Lung (tissue), 16 donors: ENCODE measurements around the gene MRPL17. TPM values are rescaled to one million over a fixed set of nuclear protein-coding genes. Genes with fewer than 3 reads are reported as not detected.

Experiments
- ATAC-seq: fragments of 200-7000 bp; cut with Tn5 transposase; one replicate; pipeline ENCODE4 v1.9.1; 2020; ENCODE audit warnings: moderate number of reproducible peaks; ENCODE audit not compliant: insufficient read depth, low FRiP score
- DNase-seq, 3 donors: peaks; one replicate each; pipeline ENCODE4 v3.0.0-alpha.2; 2013 to 2017
- H3K27ac ChIP-seq, 2 donors: one replicate each; pipeline ENCODE4 v1.5.1; 2013; ENCODE audit warnings: mild to moderate bottlenecking in 2 of 2, moderate library complexity in 2 of 2, control low read depth in 1 of 2, inconsistent platforms in 1 of 2, low read depth in 1 of 2, low read length in 1 of 2
- H3K27me3 ChIP-seq, 3 donors: one replicate each; pipeline ENCODE4 v1.5.1; 2013; ENCODE audit warnings: low read length in 2 of 3; ENCODE audit not compliant: control insufficient read depth in 3 of 3, insufficient read depth in 3 of 3
- H3K36me3 ChIP-seq, 4 donors: one replicate each; pipeline ENCODE4 v1.5.1; 2013; ENCODE audit warnings: low read length in 4 of 4, mild to moderate bottlenecking in 1 of 4, moderate library complexity in 1 of 4; ENCODE audit not compliant: control insufficient read depth in 4 of 4, insufficient read depth in 4 of 4
- H3K4me1 ChIP-seq, 5 donors: one replicate each; pipeline ENCODE4 v1.5.1; 2013; ENCODE audit warnings: low read length in 5 of 5, mild to moderate bottlenecking in 2 of 5, moderate library complexity in 1 of 5; ENCODE audit not compliant: control insufficient read depth in 5 of 5, insufficient read depth in 5 of 5
- H3K4me3 ChIP-seq: one replicate; pipeline ENCODE4 v1.5.1; 2013; ENCODE audit warnings: mild to moderate bottlenecking, control low read depth, moderate library complexity
- H3K9ac ChIP-seq, 2 donors: one replicate each; pipeline ENCODE4 v1.5.1; 2013; ENCODE audit warnings: low read length in 2 of 2, control low read depth in 1 of 2; ENCODE audit not compliant: insufficient read depth in 1 of 2
- H3K9me3 ChIP-seq, 4 donors: one replicate each; pipeline ENCODE4 v1.5.1; 2013; ENCODE audit warnings: low read length in 3 of 4, mild to moderate bottlenecking in 1 of 4, moderate library complexity in 1 of 4; ENCODE audit not compliant: control insufficient read depth in 4 of 4, insufficient read depth in 3 of 4
- WGBS, 2 donors: extraction: QIAGEN DNeasy Blood & Tissue Kit; methylation state at CpG; one replicate each; pipeline ENCODE4 v1.1.7; 2013; 5-methylcytosine and 5-hydroxymethylcytosine counted together
- long read RNA-seq, 5 donors: transcript quantifications; one replicate each; lab custom pipeline, GENCODE V29; 2026
- polyA plus RNA-seq, 2 donors: library from polyadenylated mRNA; stranded (reverse); fragments of 200-250 nt; gene quantifications; one replicate each; pipeline ENCODE4 v1.2.1, GENCODE V29; 2013
- total RNA-seq, 2 donors: library from RNA; depleted of rRNA in 1 of 2; stranded (reverse); fragments of >200 nt in 1 of 2; gene quantifications; one replicate each; pipeline ENCODE4 v1.2.1, GENCODE V29; 2014 to 2021
- TF ChIP-seq, protein P1 (sequence below): IDR thresholded peaks from 2 replicates; pipeline ENCODE4 v1.5.1; 2012; ENCODE audit warnings: mild to moderate bottlenecking; ENCODE audit errors: control extremely low read depth, extremely low read depth
- donor health status: control.
- donor health status: control.
- donor health status: Bipolar disorder and iron deficiency.
- donor health status: healthy.
- donor health status: DM: yes; HTN: yes; CAD: no.

Gene MRPL17
- total RNA-seq (10 to 100 TPM; 28.2 to 43.2 TPM), polyA plus RNA-seq (10 to 100 TPM; 48.6 to 81.4 TPM)
- long read RNA-seq, donor 1, transcript MRPL17-201 (3 exons, 1,969 nt) = major isoform, 42 of 52 reads
- long read RNA-seq, donor 1, transcript MRPL17-202 (2 exons, 1,002 nt) = minor isoform, 10 of 52 reads
- long read RNA-seq, donor 1, partial matches to known transcripts = 0 of 52 reads
- long read RNA-seq, donor 1, other reads (novel, unspliced or antisense) = 0 of 52 reads
- long read RNA-seq, donor 2, transcript MRPL17-201 (3 exons, 1,969 nt) = major isoform, 11 of 18 reads
- long read RNA-seq, donor 2, transcript MRPL17-202 (2 exons, 1,002 nt) = minor isoform, 7 of 18 reads
- long read RNA-seq, donor 2, partial matches to known transcripts = 0 of 18 reads
- long read RNA-seq, donor 2, other reads (novel, unspliced or antisense) = 0 of 18 reads
- long read RNA-seq, donor 3, transcript MRPL17-202 (2 exons, 1,002 nt) = minor isoform, 13 of 33 reads
- long read RNA-seq, donor 3, transcript MRPL17-201 (3 exons, 1,969 nt) = major isoform, 20 of 33 reads
- long read RNA-seq, donor 3, partial matches to known transcripts = 0 of 33 reads
- long read RNA-seq, donor 3, other reads (novel, unspliced or antisense) = 0 of 33 reads
- long read RNA-seq, donor 4, transcript MRPL17-202 (2 exons, 1,002 nt) = minor isoform, 10 of 36 reads
- long read RNA-seq, donor 4, transcript MRPL17-201 (3 exons, 1,969 nt) = major isoform, 21 of 36 reads
- long read RNA-seq, donor 4, partial matches to known transcripts = 5 of 36 reads
- long read RNA-seq, donor 4, other reads (novel, unspliced or antisense) = 0 of 36 reads
- long read RNA-seq, donor 5, transcript MRPL17-201 (3 exons, 1,969 nt) = major isoform, 33 of 48 reads
- long read RNA-seq, donor 5, transcript MRPL17-202 (2 exons, 1,002 nt) = minor isoform, 15 of 48 reads
- long read RNA-seq, donor 5, partial matches to known transcripts = 0 of 48 reads
- long read RNA-seq, donor 5, other reads (novel, unspliced or antisense) = 0 of 48 reads

GRCh38 chr11:6682936-6683861 is at the start of gene MRPL17:
Gene MRPL17 (minus strand): TSS chr11:6683340. CDS start chr11:6683296, 44 bp downstream.
- Histone ChIP-seq H3K36me3 (peaks cover 0 to 13% (median 4%) of the 10 kb centered on the region in 4 donors), H3K9ac (peak within 1 kb of the TSS; percentile 75 to 93), H3K9me3 (no peaks in the 10 kb centered on the region), H3K4me1 (peaks cover 0 to 17% (median 7%) of the 10 kb centered on the region in 5 donors), H3K27me3 (no peaks in the 10 kb centered on the region), H3K4me3 (peak within 1 kb of the TSS; percentile 92), H3K27ac (peak within 1 kb of the TSS; percentile 95 to 97)
- ATAC-seq = peak; percentile 99
- peak; percentile 100 for DNase-seq
- WGBS, 2 donors = 0% methylated on average over 70 of the region's 70 CpGs
- TF ChIP-seq, protein P1, sequence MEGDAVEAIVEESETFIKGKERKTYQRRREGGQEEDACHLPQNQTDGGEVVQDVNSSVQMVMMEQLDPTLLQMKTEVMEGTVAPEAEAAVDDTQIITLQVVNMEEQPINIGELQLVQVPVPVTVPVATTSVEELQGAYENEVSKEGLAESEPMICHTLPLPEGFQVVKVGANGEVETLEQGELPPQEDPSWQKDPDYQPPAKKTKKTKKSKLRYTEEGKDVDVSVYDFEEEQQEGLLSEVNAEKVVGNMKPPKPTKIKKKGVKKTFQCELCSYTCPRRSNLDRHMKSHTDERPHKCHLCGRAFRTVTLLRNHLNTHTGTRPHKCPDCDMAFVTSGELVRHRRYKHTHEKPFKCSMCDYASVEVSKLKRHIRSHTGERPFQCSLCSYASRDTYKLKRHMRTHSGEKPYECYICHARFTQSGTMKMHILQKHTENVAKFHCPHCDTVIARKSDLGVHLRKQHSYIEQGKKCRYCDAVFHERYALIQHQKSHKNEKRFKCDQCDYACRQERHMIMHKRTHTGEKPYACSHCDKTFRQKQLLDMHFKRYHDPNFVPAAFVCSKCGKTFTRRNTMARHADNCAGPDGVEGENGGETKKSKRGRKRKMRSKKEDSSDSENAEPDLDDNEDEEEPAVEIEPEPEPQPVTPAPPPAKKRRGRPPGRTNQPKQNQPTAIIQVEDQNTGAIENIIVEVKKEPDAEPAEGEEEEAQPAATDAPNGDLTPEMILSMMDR = peak; percentile 80

GRCh38 chr11:6727971-6728760 is 45.0 kb upstream of the MRPL17 start:
- 46 to 50% methylated on average over 6 of the region's 6 CpGs for WGBS, 2 donors
- Histone ChIP-seq H3K4me1 (peaks cover 0 to 2% (median 0%) of the 10 kb centered on the region in 5 donors), H3K4me3 (no peak overlapping the region), H3K27ac (no peak overlapping the region), H3K9ac (no peak overlapping the region), H3K9me3 (peaks cover 0 to 3% (median under 1%) of the 10 kb centered on the region in 4 donors), H3K36me3 (no peaks in the 10 kb centered on the region), H3K27me3 (no peaks in the 10 kb centered on the region)
- DNase-seq = peak in 1 of 3 donors; percentile 12
- TF ChIP-seq, protein P1 = no peak
- no peak for ATAC-seq

GRCh38 chr11:6725386-6725896 is 42.3 kb upstream of the MRPL17 start:
- peaks cover 0 to 3% (median 2%) of the 10 kb centered on the region in 4 donors for H3K9me3 ChIP-seq
- DNase-seq (no peak), ATAC-seq (no peak)
- no peak overlapping the region for H3K4me3 ChIP-seq
- H3K27me3 ChIP-seq = no peaks in the 10 kb centered on the region
- H3K36me3 ChIP-seq = peaks cover 0 to 2% (median 0%) of the 10 kb centered on the region in 4 donors
- H3K4me1 ChIP-seq = peaks cover 0 to 2% (median 0%) of the 10 kb centered on the region in 5 donors
- H3K27ac ChIP-seq = no peak overlapping the region
- WGBS, 2 donors = 64 to 85% methylated on average over 2 of the region's 2 CpGs
- no peak overlapping the region for H3K9ac ChIP-seq
- TF ChIP-seq, protein P1 = no peak
